H1 (cell line): Measurements from ENCODE around the gene F7. TPM values are rescaled to one million over a fixed set of nuclear protein-coding genes. Genes with fewer than 3 reads are reported as not detected.

Source experiments
- CTCF ChIA-PET: fragments of 300-600 bp; sonication (Branson Sonifier 250); formaldehyde crosslinking; loops from one replicate; lab custom pipeline; 2021; ENCODE audit not compliant: partially characterized antibody; lab: Charles Lee
- POLR2A ChIA-PET: fragments of 300-600 bp; sonication (Branson Sonifier 250); formaldehyde crosslinking; loops from one replicate; lab custom pipeline; 2021; ENCODE audit warnings: inconsistent platforms; ENCODE audit not compliant: partially characterized antibody; lab: Charles Lee
- DNase-seq, 2 experiments: peaks; one replicate each; pipeline versions ENCODE4 v3.0.0 to v3.0.0-alpha.2; 2010 to 2022; ENCODE audit warnings: low spot score in 2 of 2, low read depth in 1 of 2, mixed read lengths in 1 of 2
- FAIRE-seq: peaks from 2 replicates; lab custom pipeline; 2011; peaks lifted over from hg19 to GRCh38; lab: Jason Lieb, UNC
- H2AFZ ChIP-seq: 2 replicates; pipeline ENCODE4 v1.8.1; 2012; ENCODE audit warnings: low read length, inconsistent platforms
- H2AK5ac ChIP-seq: 2 replicates; pipeline ENCODE4 v1.6.1; 2013; ENCODE audit warnings: low read depth, low read length
- H2BK120ac ChIP-seq: replicated peaks from 2 replicates; pipeline ENCODE3; 2013; ENCODE audit warnings: low read depth, low read length, inconsistent platforms
- H2BK12ac ChIP-seq: 2 replicates; pipeline ENCODE4 v1.6.1; 2013; ENCODE audit warnings: low read depth, low read length
- H2BK15ac ChIP-seq: 2 replicates; pipeline ENCODE4 v1.6.1; 2013; ENCODE audit warnings: low read length
- H2BK20ac ChIP-seq: 2 replicates; pipeline ENCODE4 v1.6.1; 2013; ENCODE audit warnings: low read length
- H2BK5ac ChIP-seq: 2 replicates; pipeline ENCODE4 v1.6.1; 2013; ENCODE audit warnings: low read depth, low read length
- H3K14ac ChIP-seq: 2 replicates; pipeline ENCODE4 v1.6.1; 2013; ENCODE audit warnings: inconsistent platforms; ENCODE audit not compliant: insufficient read length
- H3K18ac ChIP-seq: 2 replicates; pipeline ENCODE4 v1.6.1; 2013; ENCODE audit warnings: low read length; ENCODE audit errors: extremely low read depth
- H3K23ac ChIP-seq: 2 replicates; pipeline ENCODE4 v1.6.1; 2013; ENCODE audit warnings: inconsistent platforms; ENCODE audit not compliant: insufficient read length
- H3K23me2 ChIP-seq: 2 replicates; pipeline ENCODE4 v1.6.1; 2013; ENCODE audit warnings: low read depth, low read length
- H3K27ac ChIP-seq: 2 replicates; pipeline ENCODE4 v1.6.1; 2011; ENCODE audit warnings: low read depth, low read length, inconsistent platforms
- H3K27me3 ChIP-seq, 4 experiments: replicated peaks in 1 of 4; 1 replicate in 1 of 4; 2 replicates in 3 of 4; pipeline versions ENCODE4 v1.6.1 to v1.8.1; 2011 to 2013; ENCODE audit warnings: low read length in 3 of 4, mild to moderate bottlenecking in 3 of 4, inconsistent platforms in 2 of 4, mixed read lengths in 2 of 4, moderate library complexity in 1 of 4; ENCODE audit not compliant: control insufficient read depth in 3 of 4, insufficient read depth in 3 of 4; ENCODE audit errors: extremely low read depth in 1 of 4
- H3K36me3 ChIP-seq, 4 experiments: 2 replicates each; pipeline versions ENCODE4 v1.6.1 to v1.8.1; 2011 to 2013; ENCODE audit warnings: mild to moderate bottlenecking in 4 of 4, low read length in 3 of 4, moderate library complexity in 2 of 4, control low read depth in 1 of 4, inconsistent platforms in 1 of 4; ENCODE audit not compliant: insufficient read depth in 4 of 4, control insufficient read depth in 2 of 4
- H3K4ac ChIP-seq: replicated peaks from 2 replicates; pipeline ENCODE3; 2013; ENCODE audit warnings: low read length, low read depth, mixed read lengths, inconsistent platforms; ENCODE audit not compliant: insufficient read length
- H3K4me1 ChIP-seq, 4 experiments: replicated peaks in 1 of 4; 1 replicate in 1 of 4; 2 replicates in 3 of 4; pipeline versions ENCODE4 v1.6.1 to v1.8.1; 2011 to 2013; ENCODE audit warnings: low read length in 3 of 4, inconsistent platforms in 2 of 4, mixed read lengths in 1 of 4; ENCODE audit not compliant: insufficient read depth in 4 of 4, control insufficient read depth in 3 of 4
- H3K4me2 ChIP-seq, 2 experiments: 2 replicates each; pipeline versions ENCODE4 v1.6.1 to v1.8.1; 2011 to 2013; ENCODE audit warnings: low read depth in 2 of 2, low read length in 2 of 2, control low read depth in 1 of 2, inconsistent platforms in 1 of 2, mild to moderate bottlenecking in 1 of 2; ENCODE audit not compliant: insufficient read depth in 1 of 2
- H3K4me3 ChIP-seq, 4 experiments: fragments of 200-600, 300-600 bp in 1 of 4; sonication (generic), shearing (Covaris generic), sonication (Bioruptor Twin) in 1 of 4; 2 replicates each; pipeline versions ENCODE4 v1.5.1 to v1.8.1; 2011 to 2016; ENCODE audit warnings: low read length in 4 of 4, low read depth in 3 of 4, control low read depth in 2 of 4, inconsistent platforms in 2 of 4, mild to moderate bottlenecking in 2 of 4, mixed read lengths in 1 of 4, moderate library complexity in 1 of 4; ENCODE audit not compliant: insufficient read depth in 2 of 4; ENCODE audit errors: extremely low read depth in 1 of 4
- H3K56ac ChIP-seq: replicated peaks from 2 replicates; pipeline ENCODE3; 2013; ENCODE audit warnings: low read depth, mild to moderate bottlenecking, mixed read lengths, low read length, inconsistent platforms; ENCODE audit not compliant: insufficient read length
- H3K79me1 ChIP-seq: 2 replicates; pipeline ENCODE4 v1.6.1; 2013; ENCODE audit warnings: low read depth, low read length, control low read depth
- H3K79me2 ChIP-seq, 2 experiments: 2 replicates each; pipeline versions ENCODE4 v1.6.1 to v1.8.1; 2012 to 2013; ENCODE audit warnings: low read length in 2 of 2, mild to moderate bottlenecking in 2 of 2, inconsistent platforms in 1 of 2; ENCODE audit not compliant: insufficient read depth in 2 of 2, control insufficient read depth in 1 of 2
- H3K9ac ChIP-seq, 4 experiments: replicated peaks in 1 of 4; 1 replicate in 1 of 4; 2 replicates in 3 of 4; pipeline versions ENCODE4 v1.6.1 to v1.8.1; 2011 to 2013; ENCODE audit warnings: low read depth in 3 of 4, low read length in 3 of 4, control low read depth in 2 of 4, mild to moderate bottlenecking in 2 of 4, moderate library complexity in 2 of 4, inconsistent platforms in 1 of 4; ENCODE audit errors: extremely low read depth in 1 of 4
- H3K9me3 ChIP-seq, 2 experiments: 2 replicates each; pipeline versions ENCODE4 v1.6.1 to v1.8.1; 2012 to 2013; ENCODE audit warnings: mild to moderate bottlenecking in 2 of 2, moderate library complexity in 2 of 2, control low read depth in 1 of 2, inconsistent platforms in 1 of 2, low read depth in 1 of 2, low read length in 1 of 2, mixed read lengths in 1 of 2; ENCODE audit not compliant: insufficient read depth in 2 of 2
- H4K20me1 ChIP-seq, 2 experiments: replicated peaks in 1 of 2; 2 replicates each; pipeline versions ENCODE3 to v1.8.1; 2011 to 2013; ENCODE audit warnings: inconsistent platforms in 2 of 2, low read length in 2 of 2, mild to moderate bottlenecking in 1 of 2; ENCODE audit not compliant: insufficient read depth in 2 of 2, control insufficient read depth in 1 of 2
- H4K5ac ChIP-seq: 2 replicates; pipeline ENCODE4 v1.6.1; 2013; ENCODE audit warnings: low read length, low read depth, mixed read lengths, inconsistent platforms; ENCODE audit not compliant: insufficient read length
- H4K8ac ChIP-seq: 2 replicates; pipeline ENCODE4 v1.8.0; 2013; ENCODE audit warnings: mild to moderate bottlenecking, moderate library complexity, low read length, inconsistent platforms; ENCODE audit not compliant: insufficient read depth; ENCODE audit errors: extremely low read depth
- H4K91ac ChIP-seq: replicated peaks from 2 replicates; pipeline ENCODE3; 2013; ENCODE audit warnings: low read length, mixed read lengths, inconsistent platforms; ENCODE audit not compliant: insufficient read length
- MAFK ChIP-seq: IDR thresholded peaks from 2 replicates; pipeline ENCODE4 v1.6.1; 2012; ENCODE audit warnings: low read depth, mild to moderate bottlenecking, improper control_type of control experiment, low read length
- RXRA ChIP-seq: IDR thresholded peaks from 2 replicates; pipeline ENCODE4 v1.6.1; 2011; ENCODE audit warnings: low read depth, mild to moderate bottlenecking, low read length, moderate library complexity; ENCODE audit not compliant: insufficient read depth
- WGBS, 2 experiments: shearing (Covaris generic) in 1 of 2; methylation state at CpG; one replicate each; pipeline versions ENCODE4 v1.1.6 to v1.1.7; 2013 to 2015; ENCODE audit warnings: low lambda C conversion rate in 2 of 2, mixed read lengths in 2 of 2, inconsistent platforms in 1 of 2, low coverage in 1 of 2, missing lambda C conversion rate in 1 of 2; ENCODE audit not compliant: insufficient replicate concordance in 2 of 2, insufficient coverage in 1 of 2, insufficient read length in 1 of 2; ENCODE audit errors: extremely low coverage in 1 of 2, missing lambda C conversion rate in 1 of 2; 5-methylcytosine and 5-hydroxymethylcytosine counted together
- polyA plus RNA-seq, 7 experiments: library from polyadenylated mRNA; depleted of rRNA in 3 of 7; stranded (reverse) in 5 of 7; unstranded in 2 of 7; fragments of >200 nt in 5 of 7; fragments of 200-250 nt in 2 of 7; gene quantifications; 1 replicate in 5 of 7; 2 replicates in 1 of 7; 4 replicates in 1 of 7; pipeline versions ENCODE4 v1.2.1 to v1.2.3, GENCODE V29; 2011 to 2013; ENCODE audit warnings: missing spikeins in 2 of 7, mixed read lengths in 2 of 7
- total RNA-seq: library from RNA; stranded (reverse); fragmentation: NEBNext Ultra II Directional; extraction: Animal tissue kit (Norgen Biotek cat#: 25700); gene quantifications from 2 replicates; pipeline ENCODE4 v1.2.1, GENCODE V29; 2021

F7 gene
- total and polyA plus RNA-seq, 2 of the 8 experiments (the other 6 are each of a cell fraction or from before 2014, with no cell fraction given), result 0.43 to 0.98 TPM

DNA sequence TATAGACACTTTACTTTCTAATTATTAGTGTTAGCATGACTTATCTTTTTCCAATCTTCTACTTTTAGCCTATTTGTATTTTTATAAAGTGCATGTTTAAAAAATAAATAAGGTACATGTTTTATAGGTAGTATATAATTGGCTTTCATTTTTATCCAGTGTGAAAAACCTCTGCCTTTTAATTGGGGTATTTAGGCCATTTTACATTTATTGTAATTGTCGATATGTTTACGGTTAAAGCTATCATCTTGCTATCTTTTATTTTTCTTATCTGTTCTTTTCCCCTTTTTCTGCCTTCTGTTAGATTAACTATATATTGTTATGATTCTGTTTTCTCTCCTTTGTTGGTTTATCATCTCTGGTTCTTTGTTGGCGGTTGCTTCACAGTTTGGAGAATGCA, 62.0 kb downstream of the F7 start:
- no peak overlapping the region for H3K18ac ChIP-seq
- no peak overlapping the region for H2BK15ac ChIP-seq
- no peaks in the 10 kb centered on the region for H3K9me3 ChIP-seq
- DNase-seq, result no peak
- CTCF ChIA-PET, result interaction anchor here (1.3 kb wide), 1 partner anchor 235 kb away, joined by 3 read pairs; no protein-coding TSS in a partner anchor
- no peak for FAIRE-seq
- H3K79me2 ChIP-seq, result no peaks in the 10 kb centered on the region; a peak in 1 of 4 replicates
- TF ChIP-seq RXRA (no peak), MAFK (no peak)
- TF ChIP-seq, all 59 proteins: peak for 0
- no peak overlapping the region for H3K27ac ChIP-seq
- H3K4ac ChIP-seq, result no peak overlapping the region
- no peak overlapping the region for H4K8ac ChIP-seq
- H2BK120ac ChIP-seq, result no peak overlapping the region
- H3K27me3 ChIP-seq, result no peaks in the 10 kb centered on the region
- POLR2A ChIA-PET, result interaction anchor here (2.5 kb wide), 1 partner anchor 42 kb away, joined by 7 read pairs; the partner anchor contains the start of genes CUL4A and PCID2
- no peak overlapping the region for H2BK12ac ChIP-seq
- no peaks in the 10 kb centered on the region for H4K20me1 ChIP-seq
- H3K79me1 ChIP-seq, result no peaks in the 10 kb centered on the region
- no peak overlapping the region for H2BK20ac ChIP-seq
- no peak overlapping the region for H4K5ac ChIP-seq
- H3K23me2 ChIP-seq, result no peaks in the 10 kb centered on the region
- no peak overlapping the region for H3K4me2 ChIP-seq
- H3K4me1 ChIP-seq, result peaks cover 0 to 9% (median 3%) of the 10 kb centered on the region in 4 experiments; a peak in 5 of 7 replicates
- peaks cover 2 to 26% (median 7%) of the 10 kb centered on the region in 4 experiments; a peak in 5 of 8 replicates for H3K36me3 ChIP-seq
- H3K23ac ChIP-seq, result no peak overlapping the region
- H4K91ac ChIP-seq, result no peak overlapping the region
- no peak overlapping the region for H3K14ac ChIP-seq
- WGBS, 2 experiments, result 99% methylated on average over 3 of the region's 3 CpGs; no CpG with 5 or more reads in 1 of the 2 experiments
- H3K56ac ChIP-seq, result no peak overlapping the region
- H2AFZ ChIP-seq, result no peak overlapping the region
- H3K9ac ChIP-seq, result no peak overlapping the region
- no peak overlapping the region for H2BK5ac ChIP-seq
- H2AK5ac ChIP-seq, result no peak overlapping the region
- no peak overlapping the region for H3K4me3 ChIP-seq
